Karpas-422 (cell line): ENCODE measurements around the gene SORCS2. TPM values are rescaled to one million over a fixed set of nuclear protein-coding genes. Genes with fewer than 3 reads are reported as not detected.

Experiments
- DNase-seq: peaks from one replicate; pipeline ENCODE4 v3.0.0-alpha.2; 2015
- H2AFZ ChIP-seq: fragments of 200-600 bp; sonication (generic); 2 replicates; pipeline ENCODE4 v1.6.1; 2014; ENCODE audit warnings: antibody characterized with exemption, low read length, mixed read lengths
- H3K27ac ChIP-seq: fragments of 200-600 bp; sonication (generic); 2 replicates; pipeline ENCODE4 v1.5.1; 2014; ENCODE audit warnings: mild to moderate bottlenecking, low read length, moderate library complexity
- H3K27me3 ChIP-seq: fragments of 200-600 bp; sonication (generic); 2 replicates; pipeline ENCODE4 v1.6.1; 2014; ENCODE audit warnings: low read length, mixed read lengths
- H3K36me3 ChIP-seq: fragments of 200-600 bp; sonication (generic); 2 replicates; pipeline ENCODE4 v1.6.1; 2014; ENCODE audit warnings: low read length, mixed read lengths; ENCODE audit not compliant: insufficient read depth
- H3K4me1 ChIP-seq: fragments of 200-600 bp; sonication (generic); 2 replicates; pipeline ENCODE4 v1.6.1; 2014; ENCODE audit warnings: mild to moderate bottlenecking, low read length, mixed read lengths
- H3K4me2 ChIP-seq: fragments of 200-600 bp; sonication (generic); 2 replicates; pipeline ENCODE4 v1.6.1; 2014; ENCODE audit warnings: low read length, low read depth, mild to moderate bottlenecking; ENCODE audit not compliant: poor library complexity, severe bottlenecking
- H3K4me3 ChIP-seq: fragments of 200-600 bp; sonication (generic); 2 replicates; pipeline ENCODE4 v1.5.1; 2014; ENCODE audit warnings: mild to moderate bottlenecking, antibody characterized with exemption, low read length, mixed read lengths
- H3K79me2 ChIP-seq: fragments of 200-600 bp; sonication (generic); 2 replicates; pipeline ENCODE4 v1.6.1; 2014; ENCODE audit warnings: mild to moderate bottlenecking, low read length, mixed read lengths
- H3K9ac ChIP-seq: fragments of 200-600 bp; sonication (generic); 2 replicates; pipeline ENCODE4 v1.6.0; 2014; ENCODE audit warnings: low read length
- H3K9me2 ChIP-seq: fragments of 200-600 bp; sonication (generic), shearing (Covaris generic); replicated peaks from 2 replicates; pipeline ENCODE4 v1.6.0; 2014; ENCODE audit warnings: mild to moderate bottlenecking, low read length, moderate library complexity; ENCODE audit not compliant: insufficient read depth
- H3K9me3 ChIP-seq: fragments of 300-700, 200-600 bp; sonication (generic); 2 replicates; pipeline ENCODE4 v1.6.1; 2014; ENCODE audit warnings: low read length, mixed read lengths
- H4K20me1 ChIP-seq: fragments of 200-600 bp; sonication (generic); 2 replicates; pipeline ENCODE4 v1.6.1; 2014; ENCODE audit warnings: mild to moderate bottlenecking, antibody characterized with exemption, low read length, low read depth; ENCODE audit not compliant: insufficient read depth
- total RNA-seq: library from RNA; depleted of rRNA; stranded (reverse); fragments of >200 nt; shearing (Covaris generic); gene quantifications from 2 replicates; pipeline ENCODE4 v1.2.3, GENCODE V29; 2014; ENCODE audit warnings: low replicate concordance

The SORCS2 gene
- total RNA-seq, 1 experiment from 2014 or later = not detected

- Histone ChIP-seq H3K79me2 (no peaks in the 10 kb centered on the region), H4K20me1 (no peaks in the 10 kb centered on the region), H3K9me2 (no peaks in the 10 kb centered on the region), H3K4me1 (peaks cover 8% of the 10 kb centered on the region), H3K27ac (no peak overlapping the region), H3K9ac (no peak overlapping the region), H3K9me3 (no peaks in the 10 kb centered on the region), H3K36me3 (no peaks in the 10 kb centered on the region), H2AFZ (no peak overlapping the region), H3K4me2 (no peak overlapping the region), H3K27me3 (no peaks in the 10 kb centered on the region), H3K4me3 (no peak overlapping the region)
- DNase-seq = no peak
Observed at GRCh38 chr4:7148337-7148736, 44.0 kb upstream of the SORCS2 start.

- Histone ChIP-seq H3K36me3 (no peaks in the 10 kb centered on the region), H3K9me3 (no peaks in the 10 kb centered on the region), H3K79me2 (no peaks in the 10 kb centered on the region), H3K27ac (no peak overlapping the region), H4K20me1 (no peaks in the 10 kb centered on the region), H3K27me3 (no peaks in the 10 kb centered on the region), H3K4me3 (no peak overlapping the region), H3K4me2 (no peak overlapping the region), H3K4me1 (peaks cover 14% of the 10 kb centered on the region), H3K9me2 (no peaks in the 10 kb centered on the region), H2AFZ (no peak overlapping the region), H3K9ac (no peak overlapping the region)
- no peak for DNase-seq
Observed at GRCh38 chr4:7150036-7150635, 42.2 kb upstream of the SORCS2 start.

- Histone ChIP-seq H2AFZ (no peak overlapping the region), H3K9me2 (no peaks in the 10 kb centered on the region), H3K4me1 (peaks cover 14% of the 10 kb centered on the region), H3K9me3 (no peaks in the 10 kb centered on the region), H3K27me3 (no peaks in the 10 kb centered on the region), H3K79me2 (no peaks in the 10 kb centered on the region), H3K27ac (no peak overlapping the region), H3K4me2 (no peak overlapping the region), H3K9ac (no peak overlapping the region), H3K36me3 (no peaks in the 10 kb centered on the region), H4K20me1 (no peaks in the 10 kb centered on the region), H3K4me3 (no peak overlapping the region)
- peak; percentile 89 for DNase-seq
Observed at GRCh38 chr4:7151668-7152227, 40.6 kb upstream of the SORCS2 start.

GRCh38 chr4:7153711-7154110, 38.6 kb upstream of the SORCS2 start:
- Histone ChIP-seq H3K27me3 (no peaks in the 10 kb centered on the region), H3K9me3 (no peaks in the 10 kb centered on the region), H3K9me2 (no peaks in the 10 kb centered on the region), H3K4me3 (no peak overlapping the region), H3K4me2 (no peak overlapping the region), H3K36me3 (no peaks in the 10 kb centered on the region), H2AFZ (no peak overlapping the region), H4K20me1 (no peaks in the 10 kb centered on the region), H3K79me2 (no peaks in the 10 kb centered on the region), H3K9ac (no peak overlapping the region), H3K4me1 (peaks cover 14% of the 10 kb centered on the region), H3K27ac (no peak overlapping the region)
- DNase-seq = no peak

GRCh38 chr4:7154351-7154981, 37.9 kb upstream of the SORCS2 start:
- DNase-seq = no peak
- Histone ChIP-seq H3K4me3 (no peak overlapping the region), H3K4me1 (peaks cover 14% of the 10 kb centered on the region), H3K4me2 (no peak overlapping the region), H3K36me3 (no peaks in the 10 kb centered on the region), H3K9me3 (no peaks in the 10 kb centered on the region), H2AFZ (no peak overlapping the region), H4K20me1 (no peaks in the 10 kb centered on the region), H3K27ac (no peak overlapping the region), H3K27me3 (no peaks in the 10 kb centered on the region), H3K9me2 (no peaks in the 10 kb centered on the region), H3K79me2 (no peaks in the 10 kb centered on the region), H3K9ac (no peak overlapping the region)

GRCh38 chr4:7155590-7156071, 36.7 kb upstream of the SORCS2 start:
- Histone ChIP-seq H3K9ac (no peak overlapping the region), H3K36me3 (no peaks in the 10 kb centered on the region), H3K79me2 (no peaks in the 10 kb centered on the region), H3K4me3 (no peak overlapping the region), H3K9me3 (no peaks in the 10 kb centered on the region), H3K4me2 (no peak overlapping the region), H3K4me1 (peaks cover 14% of the 10 kb centered on the region), H3K27ac (no peak overlapping the region), H4K20me1 (no peaks in the 10 kb centered on the region), H3K9me2 (no peaks in the 10 kb centered on the region), H2AFZ (no peak overlapping the region), H3K27me3 (no peaks in the 10 kb centered on the region)
- DNase-seq = no peak

GRCh38 chr4:7156328-7156727, 36.0 kb upstream of the SORCS2 start:
- no peak overlapping the region for H3K4me3 ChIP-seq
- no peaks in the 10 kb centered on the region for H4K20me1 ChIP-seq
- peaks cover 13% of the 10 kb centered on the region for H3K4me1 ChIP-seq
- no peaks in the 10 kb centered on the region for H3K36me3 ChIP-seq
- no peak overlapping the region for H3K9ac ChIP-seq
- H3K4me2 ChIP-seq = no peak overlapping the region
- no peak overlapping the region for H2AFZ ChIP-seq
- no peak overlapping the region for H3K27ac ChIP-seq
- no peaks in the 10 kb centered on the region for H3K9me3 ChIP-seq
- H3K79me2 ChIP-seq = no peaks in the 10 kb centered on the region
- no peak for DNase-seq
- H3K9me2 ChIP-seq = no peaks in the 10 kb centered on the region
- H3K27me3 ChIP-seq = no peaks in the 10 kb centered on the region

GRCh38 chr4:7156761-7157488, 35.4 kb upstream of the SORCS2 start:
- no peaks in the 10 kb centered on the region for H3K36me3 ChIP-seq
- H3K27ac ChIP-seq = no peak overlapping the region
- no peaks in the 10 kb centered on the region for H3K27me3 ChIP-seq
- H3K4me2 ChIP-seq = no peak overlapping the region
- H3K4me3 ChIP-seq = no peak overlapping the region
- no peaks in the 10 kb centered on the region for H3K9me2 ChIP-seq
- no peak overlapping the region for H3K9ac ChIP-seq
- no peaks in the 10 kb centered on the region for H3K79me2 ChIP-seq
- no peaks in the 10 kb centered on the region for H3K9me3 ChIP-seq
- H3K4me1 ChIP-seq = peaks cover 7% of the 10 kb centered on the region; the same call in 1 of the 2 replicates
- H4K20me1 ChIP-seq = no peaks in the 10 kb centered on the region
- no peak for DNase-seq
- no peak overlapping the region for H2AFZ ChIP-seq
